C4-2B (cell line): ENCODE data around the gene FRMD3.

Experiments used
- CTCF ChIP-seq: fragments of 450-650 bp; conservative IDR thresholded peaks from 2 replicates; pipeline ENCODE4 v1.5.1; 2017; ENCODE audit warnings: mild to moderate bottlenecking
- ZFX ChIP-seq: fragments of 450-650 bp; IDR thresholded peaks from 2 replicates; pipeline ENCODE4 v1.6.1; 2017

DNA sequence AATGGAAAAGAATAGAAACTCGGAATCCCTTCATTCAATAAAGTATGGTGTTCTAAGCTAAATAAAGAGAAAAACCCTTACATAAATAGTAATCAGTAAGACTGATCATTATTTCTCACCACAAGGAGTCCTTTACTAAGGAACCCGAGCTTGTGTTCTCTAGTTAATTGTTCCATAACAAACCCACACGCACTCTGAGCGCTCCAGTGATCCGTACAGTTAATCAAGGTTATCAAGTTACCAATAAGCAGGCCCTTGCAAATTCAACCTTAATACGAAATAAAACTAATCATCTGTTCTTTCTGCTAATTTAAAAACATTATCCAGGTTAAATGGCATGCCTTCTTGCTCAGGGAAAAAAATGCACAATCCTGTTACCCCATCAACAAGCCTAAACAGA is 224.4 kb downstream of the FRMD3 start:
- TF ChIP-seq CTCF (no peak), ZFX (no peak)
